Measurements from ENCODE around the gene LLCFC1. TPM values are rescaled to one million over a fixed set of nuclear protein-coding genes. Genes with fewer than 3 reads are reported as not detected.

LLCFC1 gene
- total and polyA plus RNA-seq, 7 experiments from 2014 or later = 0.76 TPM; not detected in 6

- H3K36me3 Mint-ChIP-seq = no peaks in the 10 kb centered on the region
- no peaks in the 10 kb centered on the region for H3K4me1 ChIP-seq (ENCODE audit: control insufficient read depth in 2 of 2, insufficient read depth in 2 of 2, low read length in 2 of 2)
- CTCF ChIA-PET = no interaction called here
- H3K27me3 ChIP-seq (ENCODE audit: control insufficient read depth in 2 of 2, insufficient read depth in 2 of 2, low read length in 2 of 2) = no peaks in the 10 kb centered on the region
- intact Hi-C loops (cut with micrococcal nuclease) = no loop called here
- no peaks in the 10 kb centered on the region for H3K36me3 ChIP-seq (ENCODE audit: control insufficient read depth in 2 of 3, insufficient read depth in 3 of 3, low read length in 3 of 3)
- no peak for ATAC-seq
- POLR2A ChIA-PET = no interaction called here
- H3K9me3 Mint-ChIP-seq = no peaks in the 10 kb centered on the region
- H3K4me3 ChIP-seq (ENCODE audit: low read length) = no peak overlapping the region
- no peak overlapping the region for H3K27ac Mint-ChIP-seq
- peaks cover 5 to 14% (median 7%) of the 10 kb centered on the region in 5 donors for H3K27me3 Mint-ChIP-seq
- H3K4me3 Mint-ChIP-seq = no peak overlapping the region
- no peaks in the 10 kb centered on the region for H3K9me3 ChIP-seq (ENCODE audit: control insufficient read depth in 2 of 3, low read length in 3 of 3)
- no peak overlapping the region for H3K27ac ChIP-seq (ENCODE audit: low read depth, low read length)
- no peaks in the 10 kb centered on the region for H3K4me1 Mint-ChIP-seq
- DNase-seq = no peak
Measured at GRCh38 chr7:142917447-142917846, 21.8 kb upstream of the LLCFC1 start.

DNA sequence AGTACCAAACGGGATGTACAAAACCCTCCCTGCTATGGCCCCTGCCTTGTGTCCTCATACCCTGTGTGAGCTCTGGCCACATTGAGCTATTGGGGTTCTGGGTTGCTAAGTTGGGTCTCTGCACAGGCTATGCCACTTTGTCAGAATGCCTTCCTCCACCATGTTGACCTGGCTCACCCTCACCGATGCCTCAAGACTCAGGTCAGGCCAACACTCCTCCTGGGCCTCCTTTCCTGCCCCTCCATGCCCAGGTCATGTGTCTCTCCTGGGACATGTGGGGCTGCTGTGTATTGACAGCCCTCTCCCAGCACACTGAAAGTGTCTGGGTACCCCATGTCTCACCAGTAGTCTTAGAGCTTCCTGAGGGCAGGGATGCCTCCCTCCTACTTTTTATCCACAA lies 20.4 kb upstream of the LLCFC1 start:
- no peak overlapping the region for H3K4me3 Mint-ChIP-seq
- Histone ChIP-seq H3K27me3 (ENCODE audit: control insufficient read depth in 2 of 2, insufficient read depth in 2 of 2, low read length in 2 of 2) (no peaks in the 10 kb centered on the region), H3K4me3 (ENCODE audit: low read length) (no peak overlapping the region), H3K36me3 (ENCODE audit: control insufficient read depth in 2 of 3, insufficient read depth in 3 of 3, low read length in 3 of 3) (no peaks in the 10 kb centered on the region), H3K27ac (ENCODE audit: low read depth, low read length) (no peak overlapping the region), H3K9me3 (ENCODE audit: control insufficient read depth in 2 of 3, low read length in 3 of 3) (no peaks in the 10 kb centered on the region), H3K4me1 (ENCODE audit: control insufficient read depth in 2 of 2, insufficient read depth in 2 of 2, low read length in 2 of 2) (no peaks in the 10 kb centered on the region)
- ChIA-PET POLR2A (no interaction called here), CTCF (no interaction called here)
- H3K9me3 Mint-ChIP-seq = no peaks in the 10 kb centered on the region
- no peaks in the 10 kb centered on the region for H3K36me3 Mint-ChIP-seq
- H3K27ac Mint-ChIP-seq = peak overlapping the region in 1 of 9 donors; percentile 47
- intact Hi-C loops (cut with micrococcal nuclease) = no loop called here
- peaks cover 0 to 13% (median 6%) of the 10 kb centered on the region in 5 donors for H3K27me3 Mint-ChIP-seq
- H3K4me1 Mint-ChIP-seq = no peaks in the 10 kb centered on the region
- no peak for ATAC-seq
- no peak for DNase-seq

DNA sequence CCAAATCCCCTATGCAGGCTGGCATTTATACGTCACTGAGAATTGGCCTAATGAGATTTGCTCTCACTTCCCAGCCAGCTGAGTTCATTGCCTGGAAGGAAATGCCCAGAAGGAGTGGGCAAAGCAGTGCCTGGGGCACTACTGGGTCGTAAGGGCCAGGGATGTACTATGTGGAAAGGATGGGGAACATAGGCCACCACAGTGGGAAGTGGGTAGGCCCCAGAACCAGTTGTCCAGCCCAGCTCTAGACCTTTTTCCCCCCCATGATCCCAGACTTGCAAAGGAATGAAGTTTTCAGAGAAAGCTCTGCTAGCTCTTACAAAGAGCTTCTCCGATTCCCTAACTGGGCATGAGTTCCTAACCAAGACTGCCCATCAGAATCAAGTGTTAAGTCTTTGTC lies 19.6 kb upstream of the LLCFC1 start:
- no peaks in the 10 kb centered on the region for H3K36me3 ChIP-seq (ENCODE audit: control insufficient read depth in 2 of 3, insufficient read depth in 3 of 3, low read length in 3 of 3)
- intact Hi-C loops (cut with micrococcal nuclease) = no loop called here
- H3K4me3 Mint-ChIP-seq = no peak overlapping the region
- H3K27ac Mint-ChIP-seq = no peak overlapping the region
- no peaks in the 10 kb centered on the region for H3K9me3 Mint-ChIP-seq
- no peaks in the 10 kb centered on the region for H3K4me1 Mint-ChIP-seq
- CTCF ChIA-PET = no interaction called here
- no peaks in the 10 kb centered on the region for H3K36me3 Mint-ChIP-seq
- no peaks in the 10 kb centered on the region for H3K9me3 ChIP-seq (ENCODE audit: control insufficient read depth in 2 of 3, low read length in 3 of 3)
- ATAC-seq (no peak), DNase-seq (no peak)
- H3K27me3 Mint-ChIP-seq = peaks cover 0 to 12% (median 5%) of the 10 kb centered on the region in 5 donors
- POLR2A ChIA-PET = no interaction called here
- H3K4me1 ChIP-seq (ENCODE audit: control insufficient read depth in 2 of 2, insufficient read depth in 2 of 2, low read length in 2 of 2) = no peaks in the 10 kb centered on the region
- no peak overlapping the region for H3K4me3 ChIP-seq (ENCODE audit: low read length)
- H3K27me3 ChIP-seq (ENCODE audit: control insufficient read depth in 2 of 2, insufficient read depth in 2 of 2, low read length in 2 of 2) = no peaks in the 10 kb centered on the region
- H3K27ac ChIP-seq (ENCODE audit: low read depth, low read length) = no peak overlapping the region

DNA sequence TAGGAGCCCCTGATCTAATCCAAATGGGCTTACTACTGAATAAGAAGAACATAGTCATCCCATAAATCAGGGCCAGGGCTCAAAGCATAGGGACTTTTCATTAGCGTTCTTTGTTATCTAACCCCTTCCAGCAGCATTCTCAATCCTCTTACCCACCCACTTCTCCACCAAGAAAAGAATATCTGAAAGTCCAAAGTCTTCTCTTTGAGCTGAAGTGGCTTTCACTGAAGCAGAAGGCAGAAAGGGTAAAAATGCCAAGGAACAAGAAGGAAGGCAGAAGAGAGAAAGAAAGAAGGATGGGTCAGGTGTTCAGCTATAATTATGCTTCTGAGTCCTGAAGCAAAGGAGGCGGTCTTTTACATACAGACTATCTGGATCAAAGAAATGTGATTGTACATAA lies 15.9 kb upstream of the LLCFC1 start:
- H3K4me3 Mint-ChIP-seq = no peak overlapping the region
- peaks cover 0 to 2% (median 0%) of the 10 kb centered on the region in 7 donors for H3K4me1 Mint-ChIP-seq
- H3K4me1 ChIP-seq (ENCODE audit: control insufficient read depth in 2 of 2, insufficient read depth in 2 of 2, low read length in 2 of 2) = no peaks in the 10 kb centered on the region
- intact Hi-C loops (cut with micrococcal nuclease) = no loop called here
- no peak overlapping the region for H3K27ac ChIP-seq (ENCODE audit: low read depth, low read length)
- H3K4me3 ChIP-seq (ENCODE audit: low read length) = no peak overlapping the region
- H3K36me3 ChIP-seq (ENCODE audit: control insufficient read depth in 2 of 3, insufficient read depth in 3 of 3, low read length in 3 of 3) = no peaks in the 10 kb centered on the region
- no peaks in the 10 kb centered on the region for H3K9me3 ChIP-seq (ENCODE audit: control insufficient read depth in 2 of 3, low read length in 3 of 3)
- CTCF ChIA-PET = interaction anchor here (0.6 kb wide), 1 partner anchor 11 kb away, joined by 3 read pairs; no protein-coding TSS in a partner anchor
- H3K27me3 Mint-ChIP-seq = peaks cover 0 to 7% (median 3%) of the 10 kb centered on the region in 5 donors
- H3K27ac Mint-ChIP-seq = no peak overlapping the region
- H3K27me3 ChIP-seq (ENCODE audit: control insufficient read depth in 2 of 2, insufficient read depth in 2 of 2, low read length in 2 of 2) = no peaks in the 10 kb centered on the region
- no peak for DNase-seq
- no peaks in the 10 kb centered on the region for H3K36me3 Mint-ChIP-seq
- no peaks in the 10 kb centered on the region for H3K9me3 Mint-ChIP-seq
- ATAC-seq = no peak
- POLR2A ChIA-PET = no interaction called here

- intact Hi-C loops (cut with micrococcal nuclease) = no loop called here
- H3K36me3 Mint-ChIP-seq = no peaks in the 10 kb centered on the region
Measured at GRCh38 chr7:142925413-142925812, 13.9 kb upstream of the LLCFC1 start.

GRCh38 chr7:142927085-142927745 lies 12.1 kb upstream of the LLCFC1 start:
- H3K4me1 Mint-ChIP-seq = peaks cover 0 to 2% (median 0%) of the 10 kb centered on the region in 7 donors
- ATAC-seq (peak; percentile 76), DNase-seq (no peak)
- H3K4me3 Mint-ChIP-seq = no peak overlapping the region
- Histone ChIP-seq H3K9me3 (ENCODE audit: control insufficient read depth in 2 of 3, low read length in 3 of 3) (no peaks in the 10 kb centered on the region), H3K27ac (ENCODE audit: low read depth, low read length) (no peak overlapping the region), H3K27me3 (ENCODE audit: control insufficient read depth in 2 of 2, insufficient read depth in 2 of 2, low read length in 2 of 2) (no peaks in the 10 kb centered on the region), H3K36me3 (ENCODE audit: control insufficient read depth in 2 of 3, insufficient read depth in 3 of 3, low read length in 3 of 3) (no peaks in the 10 kb centered on the region), H3K4me3 (ENCODE audit: low read length) (no peak overlapping the region), H3K4me1 (ENCODE audit: control insufficient read depth in 2 of 2, insufficient read depth in 2 of 2, low read length in 2 of 2) (no peaks in the 10 kb centered on the region)
- H3K27me3 Mint-ChIP-seq = peaks cover 0 to 6% (median 0%) of the 10 kb centered on the region in 5 donors
- H3K36me3 Mint-ChIP-seq = no peaks in the 10 kb centered on the region
- H3K9me3 Mint-ChIP-seq = no peaks in the 10 kb centered on the region
- CTCF ChIA-PET = no interaction called here
- POLR2A ChIA-PET = no interaction called here
- intact Hi-C loops (cut with micrococcal nuclease) = no loop called here
- H3K27ac Mint-ChIP-seq = no peak overlapping the region

More at GRCh38 chr7:142925413-142925812, 13.9 kb upstream of the LLCFC1 start:
- Histone ChIP-seq H3K4me3 (ENCODE audit: low read length) (no peak overlapping the region), H3K27ac (ENCODE audit: low read depth, low read length) (no peak overlapping the region), H3K9me3 (ENCODE audit: control insufficient read depth in 2 of 3, low read length in 3 of 3) (no peaks in the 10 kb centered on the region), H3K36me3 (ENCODE audit: control insufficient read depth in 2 of 3, insufficient read depth in 3 of 3, low read length in 3 of 3) (no peaks in the 10 kb centered on the region), H3K27me3 (ENCODE audit: control insufficient read depth in 2 of 2, insufficient read depth in 2 of 2, low read length in 2 of 2) (no peaks in the 10 kb centered on the region), H3K4me1 (ENCODE audit: control insufficient read depth in 2 of 2, insufficient read depth in 2 of 2, low read length in 2 of 2) (no peaks in the 10 kb centered on the region)
- DNase-seq = no peak
- H3K4me3 Mint-ChIP-seq = no peak overlapping the region
- ChIA-PET POLR2A (no interaction called here), CTCF (no interaction called here)
- H3K9me3 Mint-ChIP-seq = no peaks in the 10 kb centered on the region
- H3K4me1 Mint-ChIP-seq = peaks cover 0 to 2% (median 0%) of the 10 kb centered on the region in 7 donors
- no peak overlapping the region for H3K27ac Mint-ChIP-seq
- no peak for ATAC-seq
- H3K27me3 Mint-ChIP-seq = peaks cover 0 to 6% (median 0%) of the 10 kb centered on the region in 5 donors

DNA sequence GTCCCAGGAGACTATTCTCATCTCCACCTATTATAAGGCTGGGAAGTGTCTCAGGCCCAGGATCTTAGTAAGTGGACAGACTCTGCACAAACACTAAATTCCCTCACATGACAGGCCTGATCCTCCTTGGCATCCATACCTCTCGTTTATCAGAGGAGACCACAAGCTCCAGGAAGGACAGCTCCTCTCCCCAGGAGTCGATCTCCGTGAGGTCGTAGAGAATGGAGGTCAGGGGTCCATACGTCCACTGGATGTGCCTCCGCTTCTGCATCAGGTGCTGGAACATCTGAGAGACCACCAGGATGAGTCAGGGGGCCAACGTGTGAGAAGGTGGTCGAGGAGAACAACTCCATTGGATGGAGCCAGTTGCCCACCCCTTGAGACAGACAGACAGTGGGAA lies 11.3 kb upstream of the LLCFC1 start:
- Mint-ChIP-seq H3K27ac (no peak overlapping the region), H3K27me3 (peaks cover 0 to 7% (median 0%) of the 10 kb centered on the region in 5 donors), H3K4me1 (peaks cover 0 to 2% (median 0%) of the 10 kb centered on the region in 7 donors), H3K36me3 (no peaks in the 10 kb centered on the region), H3K9me3 (no peaks in the 10 kb centered on the region), H3K4me3 (no peak overlapping the region)
- no peak overlapping the region for H3K27ac ChIP-seq (ENCODE audit: low read depth, low read length)
- H3K36me3 ChIP-seq (ENCODE audit: control insufficient read depth in 2 of 3, insufficient read depth in 3 of 3, low read length in 3 of 3) = no peaks in the 10 kb centered on the region
- no peaks in the 10 kb centered on the region for H3K9me3 ChIP-seq (ENCODE audit: control insufficient read depth in 2 of 3, low read length in 3 of 3)
- no peak overlapping the region for H3K4me3 ChIP-seq (ENCODE audit: low read length)
- no peak for ATAC-seq
- DNase-seq = no peak
- CTCF ChIA-PET = no interaction called here
- no peaks in the 10 kb centered on the region for H3K4me1 ChIP-seq (ENCODE audit: control insufficient read depth in 2 of 2, insufficient read depth in 2 of 2, low read length in 2 of 2)
- intact Hi-C loops (cut with micrococcal nuclease) = no loop called here
- POLR2A ChIA-PET = no interaction called here
- H3K27me3 ChIP-seq (ENCODE audit: control insufficient read depth in 2 of 2, insufficient read depth in 2 of 2, low read length in 2 of 2) = no peaks in the 10 kb centered on the region
